ENCODE measurements around the gene SANBR.

DNA sequence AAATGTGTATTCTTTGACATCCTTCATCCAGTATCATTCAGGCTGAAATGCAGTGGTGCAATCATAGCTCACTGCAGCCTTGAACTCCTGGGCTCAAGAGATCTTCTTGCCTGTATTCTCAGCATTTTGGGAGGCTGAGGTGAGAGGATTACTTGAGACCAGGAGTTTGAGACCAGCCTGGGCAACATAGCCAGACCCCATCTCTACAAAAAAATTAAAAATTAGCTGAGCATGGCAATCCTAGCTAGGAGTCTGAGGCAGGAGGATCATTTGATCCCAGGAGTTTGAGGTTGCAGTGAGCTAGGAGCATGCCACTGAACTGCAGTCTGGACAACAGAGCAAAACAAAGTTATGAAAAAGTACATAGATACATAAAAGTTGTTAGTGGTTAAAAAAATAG lies 24.1 kb downstream of the SANBR start:
- TF ChIP-seq POLR2AphosphoS5 (IDR thresholded peaks at IDR 0.05; ENCODE audit: low read depth, low read length), result no peak
- TF ChIP-seq TAF1 (IDR thresholded peaks at IDR 0.05; ENCODE audit: low read depth, low read length), result no peak
- no peak for TF ChIP-seq POLR2A (IDR thresholded peaks at IDR 0.05; ENCODE audit: low read depth, low read length)
- TF ChIP-seq SPI1 (IDR thresholded peaks at IDR 0.05; ENCODE audit: low read depth, low read length), result no peak
- no peak for TF ChIP-seq POU2F2 (IDR thresholded peaks at IDR 0.05; ENCODE audit: low read depth, low read length)

Measured in GM12891 (cell line).